Measurements from ENCODE around the gene FAF1.

Gene FAF1

DNA sequence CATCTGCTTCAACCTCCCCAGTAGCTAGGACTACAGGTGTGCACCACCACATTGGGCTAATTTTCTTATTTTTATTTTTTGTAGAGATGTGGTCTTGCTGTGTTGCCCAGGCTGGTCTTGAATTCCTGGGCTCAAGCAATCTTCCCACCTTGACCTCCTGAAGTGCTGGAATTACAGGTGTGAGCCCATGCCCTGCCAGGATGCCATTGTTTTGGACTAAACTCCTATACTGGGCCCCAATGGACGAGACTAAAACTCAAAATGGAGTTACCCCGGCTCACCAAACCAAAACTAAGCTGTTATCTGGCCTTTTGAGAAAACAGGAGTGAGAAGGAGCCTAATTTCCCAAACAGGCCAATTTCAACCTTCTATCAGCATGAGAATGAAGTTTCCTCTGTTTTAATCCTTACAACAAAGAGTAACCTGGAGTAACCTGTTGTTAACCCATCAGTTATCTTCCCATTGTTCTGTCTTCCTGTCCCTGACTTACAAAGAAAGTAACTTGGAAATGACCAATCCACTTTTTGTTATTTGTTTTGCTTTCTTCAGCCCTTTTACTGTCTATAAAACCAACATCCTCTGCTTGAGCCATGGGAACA is 566.4 kb downstream of the FAF1 start:
- ChIA-PET POLR2A (no interaction called here), CTCF (no interaction called here)
- no peak for DNase-seq (ENCODE audit: extremely low spot score)
- TF ChIP-seq, protein P1, sequence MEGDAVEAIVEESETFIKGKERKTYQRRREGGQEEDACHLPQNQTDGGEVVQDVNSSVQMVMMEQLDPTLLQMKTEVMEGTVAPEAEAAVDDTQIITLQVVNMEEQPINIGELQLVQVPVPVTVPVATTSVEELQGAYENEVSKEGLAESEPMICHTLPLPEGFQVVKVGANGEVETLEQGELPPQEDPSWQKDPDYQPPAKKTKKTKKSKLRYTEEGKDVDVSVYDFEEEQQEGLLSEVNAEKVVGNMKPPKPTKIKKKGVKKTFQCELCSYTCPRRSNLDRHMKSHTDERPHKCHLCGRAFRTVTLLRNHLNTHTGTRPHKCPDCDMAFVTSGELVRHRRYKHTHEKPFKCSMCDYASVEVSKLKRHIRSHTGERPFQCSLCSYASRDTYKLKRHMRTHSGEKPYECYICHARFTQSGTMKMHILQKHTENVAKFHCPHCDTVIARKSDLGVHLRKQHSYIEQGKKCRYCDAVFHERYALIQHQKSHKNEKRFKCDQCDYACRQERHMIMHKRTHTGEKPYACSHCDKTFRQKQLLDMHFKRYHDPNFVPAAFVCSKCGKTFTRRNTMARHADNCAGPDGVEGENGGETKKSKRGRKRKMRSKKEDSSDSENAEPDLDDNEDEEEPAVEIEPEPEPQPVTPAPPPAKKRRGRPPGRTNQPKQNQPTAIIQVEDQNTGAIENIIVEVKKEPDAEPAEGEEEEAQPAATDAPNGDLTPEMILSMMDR (IDR thresholded peaks at IDR 0.05; ENCODE audit: control extremely low read depth, extremely low read depth, low read depth, missing control alignments): no peak

All from GM10248 (cell line).